ENCODE results near the gene MAP3K19. TPM values are rescaled to one million over a fixed set of nuclear protein-coding genes. Genes with fewer than 3 reads are reported as not detected.
"Not testable (repeated sequence)": the region's sequence is repeated elsewhere in the genome, so short reads cannot be mapped to it uniquely, and the experiment has no call there.

MAP3K19 gene, protein sequence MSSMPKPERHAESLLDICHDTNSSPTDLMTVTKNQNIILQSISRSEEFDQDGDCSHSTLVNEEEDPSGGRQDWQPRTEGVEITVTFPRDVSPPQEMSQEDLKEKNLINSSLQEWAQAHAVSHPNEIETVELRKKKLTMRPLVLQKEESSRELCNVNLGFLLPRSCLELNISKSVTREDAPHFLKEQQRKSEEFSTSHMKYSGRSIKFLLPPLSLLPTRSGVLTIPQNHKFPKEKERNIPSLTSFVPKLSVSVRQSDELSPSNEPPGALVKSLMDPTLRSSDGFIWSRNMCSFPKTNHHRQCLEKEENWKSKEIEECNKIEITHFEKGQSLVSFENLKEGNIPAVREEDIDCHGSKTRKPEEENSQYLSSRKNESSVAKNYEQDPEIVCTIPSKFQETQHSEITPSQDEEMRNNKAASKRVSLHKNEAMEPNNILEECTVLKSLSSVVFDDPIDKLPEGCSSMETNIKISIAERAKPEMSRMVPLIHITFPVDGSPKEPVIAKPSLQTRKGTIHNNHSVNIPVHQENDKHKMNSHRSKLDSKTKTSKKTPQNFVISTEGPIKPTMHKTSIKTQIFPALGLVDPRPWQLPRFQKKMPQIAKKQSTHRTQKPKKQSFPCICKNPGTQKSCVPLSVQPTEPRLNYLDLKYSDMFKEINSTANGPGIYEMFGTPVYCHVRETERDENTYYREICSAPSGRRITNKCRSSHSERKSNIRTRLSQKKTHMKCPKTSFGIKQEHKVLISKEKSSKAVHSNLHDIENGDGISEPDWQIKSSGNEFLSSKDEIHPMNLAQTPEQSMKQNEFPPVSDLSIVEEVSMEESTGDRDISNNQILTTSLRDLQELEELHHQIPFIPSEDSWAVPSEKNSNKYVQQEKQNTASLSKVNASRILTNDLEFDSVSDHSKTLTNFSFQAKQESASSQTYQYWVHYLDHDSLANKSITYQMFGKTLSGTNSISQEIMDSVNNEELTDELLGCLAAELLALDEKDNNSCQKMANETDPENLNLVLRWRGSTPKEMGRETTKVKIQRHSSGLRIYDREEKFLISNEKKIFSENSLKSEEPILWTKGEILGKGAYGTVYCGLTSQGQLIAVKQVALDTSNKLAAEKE (N-terminal part only)
- polyA plus RNA-seq (2013, experiment 1 of 4) = not detected
- not detected for polyA plus RNA-seq (2013, experiment 2 of 4)
- not detected for polyA plus RNA-seq (2013, experiment 3 of 4)
- polyA plus RNA-seq (2013, experiment 4 of 4) = not detected

DNA sequence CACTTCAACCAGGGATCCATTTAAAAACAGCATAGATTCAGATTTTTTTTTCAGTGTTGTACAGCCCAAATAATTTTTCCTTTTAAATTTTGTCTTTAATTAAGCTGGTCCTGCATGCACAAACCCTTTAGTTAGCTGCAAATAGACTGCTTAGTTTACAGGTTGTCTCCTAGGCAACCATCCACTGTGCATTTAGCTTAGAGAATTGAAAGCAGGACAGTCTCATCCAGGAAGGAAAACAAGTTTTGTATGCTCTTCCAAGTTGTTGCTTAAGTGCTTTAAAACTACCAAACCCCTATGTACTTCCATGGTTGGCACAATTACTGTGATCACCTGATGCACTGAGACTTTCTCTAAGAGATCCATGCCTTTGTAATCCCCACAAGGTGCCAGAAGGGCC lies at the start of gene MAP3K19:
TSS of gene MAP3K19 (minus strand) at position 148 of the 400 bp plus-strand sequence. CDS start 22,800 bp downstream, outside the sequence.
- Histone ChIP-seq H3K27me3 (ENCODE audit: control insufficient read depth, insufficient read depth, low read length, poor library complexity, severe bottlenecking) (no peaks in the 10 kb centered on the region), H3K9me3 (ENCODE audit: control insufficient read depth, low read length) (peaks cover 3% of the 10 kb centered on the region), H3K4me1 (ENCODE audit: control insufficient read depth, insufficient read depth, low read length) (no peaks in the 10 kb centered on the region), H3K27ac (ENCODE audit: insufficient read depth, low read depth, low read length, poor library complexity, severe bottlenecking) (no peak within 1 kb of the TSS), H3K4me3 (ENCODE audit: insufficient read depth, low read depth, low read length) (no peak within 1 kb of the TSS), H3K36me3 (ENCODE audit: control insufficient read depth, insufficient read depth, low read length) (no peaks in the 10 kb centered on the region)

DNA sequence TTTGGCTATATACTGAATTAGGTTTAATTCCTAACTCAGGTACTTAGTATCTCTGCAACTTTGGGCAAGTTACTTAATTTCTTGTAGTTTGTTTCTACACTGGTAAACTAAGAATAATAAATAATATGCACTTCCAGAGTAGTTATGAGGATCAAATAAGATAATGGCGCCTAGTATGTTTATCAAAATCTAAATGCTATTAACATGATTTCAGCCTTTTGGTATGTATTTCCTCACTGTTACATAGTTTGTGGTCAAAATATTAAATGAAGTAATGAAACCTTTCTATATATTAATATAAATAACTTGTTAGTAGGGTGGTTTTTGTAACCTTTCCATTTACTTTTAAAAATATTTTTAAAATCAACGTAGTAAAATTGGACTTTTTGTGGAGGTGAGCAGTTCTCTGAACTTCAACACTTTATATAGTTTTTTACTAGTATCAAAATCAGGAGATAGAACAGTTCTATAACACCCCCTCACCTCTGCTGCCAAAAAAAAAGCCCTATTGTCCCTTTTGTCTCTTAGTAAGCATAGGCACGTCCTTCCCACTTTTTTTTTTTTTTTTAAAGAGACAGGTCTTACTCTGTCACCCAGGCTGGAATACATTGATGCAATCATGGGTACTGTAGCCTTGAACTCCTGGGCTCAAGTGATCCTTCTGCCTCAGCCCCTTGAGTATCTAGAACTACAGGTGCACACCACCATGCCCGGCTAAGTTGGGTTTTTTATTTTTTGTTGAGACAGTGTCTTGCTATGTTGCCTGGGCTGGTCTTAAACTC lies 49.6 kb upstream of the MAP3K19 start:
- no peaks in the 10 kb centered on the region for H3K27me3 ChIP-seq (ENCODE audit: control insufficient read depth, insufficient read depth, low read length, poor library complexity, severe bottlenecking)
- no peak overlapping the region for H3K4me3 ChIP-seq (ENCODE audit: insufficient read depth, low read depth, low read length)
- H3K4me1 ChIP-seq (ENCODE audit: control insufficient read depth, insufficient read depth, low read length) = no peaks in the 10 kb centered on the region
- peaks cover 3% of the 10 kb centered on the region for H3K36me3 ChIP-seq (ENCODE audit: control insufficient read depth, insufficient read depth, low read length)
- WGBS, 2 experiments = 43 to 78% methylated on average over 1 to 2 of the region's 4 CpGs
- H3K27ac ChIP-seq (ENCODE audit: insufficient read depth, low read depth, low read length, poor library complexity, severe bottlenecking) = no peak overlapping the region
- H3K9me3 ChIP-seq (ENCODE audit: control insufficient read depth, low read length) = no peaks in the 10 kb centered on the region

DNA sequence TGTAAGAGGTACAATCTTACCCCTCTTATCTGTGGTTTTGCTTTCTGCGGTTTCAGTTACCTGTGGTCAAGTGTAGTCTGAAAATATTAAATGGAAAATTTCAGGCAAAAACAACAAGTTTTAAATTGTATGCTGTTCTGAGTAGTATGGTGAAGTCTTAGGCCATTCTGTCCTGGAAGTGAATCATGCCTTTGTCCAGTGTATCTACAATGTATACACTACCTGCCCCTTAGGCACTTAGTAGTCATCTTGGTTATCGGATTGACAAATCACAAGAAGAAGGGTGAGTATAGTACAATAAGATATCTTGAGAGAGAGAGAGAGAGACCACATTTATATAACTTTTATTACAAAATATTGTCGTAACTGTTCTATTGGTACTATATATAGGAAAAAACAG lies 48.3 kb upstream of the MAP3K19 start:
- no peaks in the 10 kb centered on the region for H3K4me1 ChIP-seq (ENCODE audit: control insufficient read depth, insufficient read depth, low read length)
- WGBS, 2 experiments = 93 to 100% methylated on average over 1 to 3 of the region's 3 CpGs
- H3K36me3 ChIP-seq (ENCODE audit: control insufficient read depth, insufficient read depth, low read length) = peaks cover 3% of the 10 kb centered on the region

DNA sequence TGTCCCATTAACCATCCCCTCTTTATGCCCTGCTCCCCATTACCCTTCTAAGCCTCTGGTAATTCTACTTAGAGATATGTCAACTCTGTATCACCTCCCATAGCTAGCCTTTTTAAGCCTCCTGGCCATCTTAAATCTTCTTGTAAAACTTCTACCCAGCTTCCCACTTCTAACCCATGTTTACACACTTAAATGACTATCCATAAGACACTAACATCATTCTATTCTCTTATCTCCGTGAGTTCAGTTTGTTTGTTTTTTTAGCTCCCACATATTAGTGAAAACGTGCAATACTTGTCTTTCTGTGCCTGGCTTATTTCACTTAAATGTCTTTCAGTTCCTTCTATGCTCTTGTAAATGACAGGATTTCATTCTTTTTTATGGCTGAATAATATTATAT lies 47.3 kb upstream of the MAP3K19 start:
- Histone ChIP-seq H3K36me3 (ENCODE audit: control insufficient read depth, insufficient read depth, low read length) (peaks cover 3% of the 10 kb centered on the region), H3K4me1 (ENCODE audit: control insufficient read depth, insufficient read depth, low read length) (no peaks in the 10 kb centered on the region), H3K9me3 (ENCODE audit: control insufficient read depth, low read length) (no peaks in the 10 kb centered on the region), H3K27ac (ENCODE audit: insufficient read depth, low read depth, low read length, poor library complexity, severe bottlenecking) (no peak overlapping the region), H3K27me3 (ENCODE audit: control insufficient read depth, insufficient read depth, low read length, poor library complexity, severe bottlenecking) (no peaks in the 10 kb centered on the region), H3K4me3 (ENCODE audit: insufficient read depth, low read depth, low read length) (no peak overlapping the region)
- 90 to 94% methylated on average over 2 of the region's 2 CpGs for WGBS, 2 experiments

More for the DNA sequence above, 48.3 kb upstream of the MAP3K19 start:
- Histone ChIP-seq H3K4me3 (ENCODE audit: insufficient read depth, low read depth, low read length) (no peak overlapping the region), H3K27me3 (ENCODE audit: control insufficient read depth, insufficient read depth, low read length, poor library complexity, severe bottlenecking) (no peaks in the 10 kb centered on the region), H3K9me3 (ENCODE audit: control insufficient read depth, low read length) (no peaks in the 10 kb centered on the region), H3K27ac (ENCODE audit: insufficient read depth, low read depth, low read length, poor library complexity, severe bottlenecking) (no peak overlapping the region)

DNA sequence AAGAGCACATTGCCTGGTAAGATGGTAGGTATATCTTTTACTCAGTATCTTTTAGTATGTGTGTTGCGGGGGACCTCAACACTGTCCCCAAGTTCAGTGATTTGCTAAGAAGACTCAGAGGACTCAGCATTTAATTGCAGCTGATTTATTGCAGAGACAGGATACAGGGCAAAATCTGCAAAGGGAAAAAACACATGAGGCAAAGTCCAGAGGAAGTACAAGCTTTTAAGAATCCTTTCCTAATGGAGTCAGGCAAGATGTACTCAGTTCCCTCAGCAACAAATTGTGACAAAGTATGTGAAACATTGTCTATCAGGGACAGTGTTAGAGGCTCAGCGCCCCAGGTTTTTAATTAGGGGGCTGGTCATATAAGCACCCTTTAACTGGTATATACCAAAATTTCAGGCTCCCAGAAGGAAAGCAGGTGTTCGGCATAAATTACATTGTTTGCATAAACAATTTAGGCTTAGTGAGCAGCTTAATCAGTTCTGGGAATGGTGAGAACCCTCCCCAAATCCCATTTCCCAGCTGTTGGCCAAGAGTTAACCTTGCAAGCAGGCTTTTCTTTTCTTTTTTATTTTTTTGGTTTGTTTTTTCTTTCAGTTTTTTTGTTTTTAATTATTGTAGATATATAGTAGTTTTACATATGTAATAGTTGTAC lies 46.6 kb upstream of the MAP3K19 start:
- H3K9me3 ChIP-seq (ENCODE audit: control insufficient read depth, low read length) = no peaks in the 10 kb centered on the region
- 83 to 98% methylated on average over 3 of the region's 3 CpGs for WGBS, 2 experiments
- no peak overlapping the region for H3K27ac ChIP-seq (ENCODE audit: insufficient read depth, low read depth, low read length, poor library complexity, severe bottlenecking)
- no peak overlapping the region for H3K4me3 ChIP-seq (ENCODE audit: insufficient read depth, low read depth, low read length)
- H3K36me3 ChIP-seq (ENCODE audit: control insufficient read depth, insufficient read depth, low read length) = peaks cover 3% of the 10 kb centered on the region
- H3K27me3 ChIP-seq (ENCODE audit: control insufficient read depth, insufficient read depth, low read length, poor library complexity, severe bottlenecking) = no peaks in the 10 kb centered on the region
- no peaks in the 10 kb centered on the region for H3K4me1 ChIP-seq (ENCODE audit: control insufficient read depth, insufficient read depth, low read length)

DNA sequence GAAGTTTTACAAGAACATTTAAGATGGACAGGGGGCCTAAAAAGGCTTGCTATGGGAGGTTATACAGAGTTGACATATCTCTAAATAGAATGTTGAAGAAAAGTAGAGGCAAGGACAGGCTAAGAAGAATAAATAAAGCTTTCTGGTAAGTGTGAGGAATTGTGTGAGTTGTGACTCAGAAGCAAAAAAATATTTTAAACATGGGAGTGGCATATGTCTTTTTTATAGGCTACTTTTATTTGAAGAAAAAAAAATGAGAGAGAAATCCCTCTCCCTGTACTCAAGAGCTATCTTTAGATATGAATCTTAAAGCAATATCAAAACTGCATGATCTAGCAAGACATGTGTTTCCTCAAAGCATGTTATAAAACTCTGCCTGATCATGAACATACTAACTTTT lies 45.9 kb upstream of the MAP3K19 start:
- Histone ChIP-seq H3K27ac (ENCODE audit: insufficient read depth, low read depth, low read length, poor library complexity, severe bottlenecking) (no peak overlapping the region), H3K9me3 (ENCODE audit: control insufficient read depth, low read length) (no peaks in the 10 kb centered on the region), H3K4me3 (ENCODE audit: insufficient read depth, low read depth, low read length) (no peak overlapping the region), H3K36me3 (ENCODE audit: control insufficient read depth, insufficient read depth, low read length) (peaks cover 3% of the 10 kb centered on the region), H3K4me1 (ENCODE audit: control insufficient read depth, insufficient read depth, low read length) (no peaks in the 10 kb centered on the region), H3K27me3 (ENCODE audit: control insufficient read depth, insufficient read depth, low read length, poor library complexity, severe bottlenecking) (no peaks in the 10 kb centered on the region)

DNA sequence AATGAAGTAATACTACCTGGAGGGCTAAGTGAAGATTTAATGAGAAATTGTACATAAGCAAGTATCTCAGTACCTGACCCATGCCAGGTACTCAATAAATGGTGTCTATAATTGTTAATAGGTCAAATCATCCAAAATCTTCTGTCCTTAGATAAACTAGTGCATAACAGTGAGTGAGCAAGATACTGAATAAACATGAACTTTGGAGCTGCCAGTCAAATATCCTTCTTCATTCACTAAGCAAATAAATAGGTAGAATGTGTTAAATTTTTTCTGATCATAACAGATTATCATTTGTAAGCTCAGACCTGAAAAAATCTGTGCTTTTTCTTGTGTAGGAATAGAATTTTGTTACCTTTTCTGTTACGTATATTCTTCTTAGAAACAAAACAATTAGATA lies 44.4 kb upstream of the MAP3K19 start:
- no CpG with 5 or more reads among the region's 1 CpG for WGBS, 2 experiments
- no peak overlapping the region for H3K4me3 ChIP-seq (ENCODE audit: insufficient read depth, low read depth, low read length)
- no peaks in the 10 kb centered on the region for H3K4me1 ChIP-seq (ENCODE audit: control insufficient read depth, insufficient read depth, low read length)
- no peaks in the 10 kb centered on the region for H3K27me3 ChIP-seq (ENCODE audit: control insufficient read depth, insufficient read depth, low read length, poor library complexity, severe bottlenecking)
- H3K36me3 ChIP-seq (ENCODE audit: control insufficient read depth, insufficient read depth, low read length) = peaks cover 3% of the 10 kb centered on the region
- H3K9me3 ChIP-seq (ENCODE audit: control insufficient read depth, low read length) = no peaks in the 10 kb centered on the region
- no peak overlapping the region for H3K27ac ChIP-seq (ENCODE audit: insufficient read depth, low read depth, low read length, poor library complexity, severe bottlenecking)

DNA sequence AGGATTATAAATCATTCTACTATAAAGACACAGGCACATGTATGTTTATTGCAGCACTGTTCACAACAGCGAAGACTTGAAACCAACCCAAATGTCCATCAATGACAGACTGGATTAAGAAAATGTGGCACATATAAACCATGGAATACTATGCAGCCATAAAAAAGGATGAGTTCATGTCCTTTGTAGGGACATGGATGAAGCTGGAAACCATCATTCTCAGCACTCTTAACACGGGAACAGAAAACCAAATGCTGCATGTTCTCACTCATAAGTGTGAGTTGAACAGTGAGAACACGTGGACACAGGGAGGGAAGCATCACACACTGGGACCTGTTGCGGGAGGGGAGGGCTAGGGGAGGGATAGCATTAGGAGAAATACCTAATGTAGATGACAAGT lies 42.4 kb upstream of the MAP3K19 start:
- not testable (repeated sequence) for H3K4me3 ChIP-seq (ENCODE audit: insufficient read depth, low read depth, low read length)
- 96% methylated on average over 4 of the region's 4 CpGs for WGBS, 2 experiments

DNA sequence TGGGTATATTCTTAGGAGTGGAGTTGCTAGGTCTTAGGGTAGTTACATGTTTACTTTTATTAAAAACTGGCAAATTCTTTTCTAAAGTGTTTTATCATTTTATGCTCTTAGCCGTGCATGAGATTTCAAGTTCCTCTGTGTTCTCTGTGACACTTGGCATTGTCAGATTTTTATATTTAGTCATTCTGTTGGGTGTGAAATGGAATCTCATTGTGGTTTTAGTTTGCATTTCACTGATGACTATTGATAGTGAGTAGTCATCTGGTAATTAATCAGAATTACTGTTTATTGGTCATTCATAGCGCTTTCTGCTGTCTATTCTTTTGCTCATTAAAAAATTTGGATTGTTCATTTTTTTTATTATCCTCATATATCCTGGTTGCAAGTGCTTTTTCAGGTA lies 39.0 kb upstream of the MAP3K19 start:
- Histone ChIP-seq H3K4me3 (ENCODE audit: insufficient read depth, low read depth, low read length) (no peak overlapping the region), H3K27me3 (ENCODE audit: control insufficient read depth, insufficient read depth, low read length, poor library complexity, severe bottlenecking) (no peaks in the 10 kb centered on the region), H3K4me1 (ENCODE audit: control insufficient read depth, insufficient read depth, low read length) (no peaks in the 10 kb centered on the region), H3K36me3 (ENCODE audit: control insufficient read depth, insufficient read depth, low read length) (no peaks in the 10 kb centered on the region), H3K9me3 (ENCODE audit: control insufficient read depth, low read length) (no peaks in the 10 kb centered on the region), H3K27ac (ENCODE audit: insufficient read depth, low read depth, low read length, poor library complexity, severe bottlenecking) (no peak overlapping the region)
- WGBS, 2 experiments = 100% methylated on average over 1 to 2 of the region's 2 CpGs

More for the DNA sequence above, 42.4 kb upstream of the MAP3K19 start:
- H3K27me3 ChIP-seq (ENCODE audit: control insufficient read depth, insufficient read depth, low read length, poor library complexity, severe bottlenecking); H3K27ac ChIP-seq (ENCODE audit: insufficient read depth, low read depth, low read length, poor library complexity, severe bottlenecking); H3K9me3 ChIP-seq (ENCODE audit: control insufficient read depth, low read length); H3K36me3 ChIP-seq (ENCODE audit: control insufficient read depth, insufficient read depth, low read length); H3K4me1 ChIP-seq (ENCODE audit: control insufficient read depth, insufficient read depth, low read length): not testable (repeated sequence)
